Hematopoietic multipotent progenitor cell treated with erythropoietin and hydrocortisone succinate and interleukin-3 and kit ligand, for 17 days (in vitro differentiated cells): ENCODE data around the gene CRTC1.

Source experiments
- DNase-seq: peaks from one replicate; pipeline ENCODE4 v3.0.0-alpha.2; 2015; ENCODE audit warnings: low spot score

CRTC1 gene

DNA sequence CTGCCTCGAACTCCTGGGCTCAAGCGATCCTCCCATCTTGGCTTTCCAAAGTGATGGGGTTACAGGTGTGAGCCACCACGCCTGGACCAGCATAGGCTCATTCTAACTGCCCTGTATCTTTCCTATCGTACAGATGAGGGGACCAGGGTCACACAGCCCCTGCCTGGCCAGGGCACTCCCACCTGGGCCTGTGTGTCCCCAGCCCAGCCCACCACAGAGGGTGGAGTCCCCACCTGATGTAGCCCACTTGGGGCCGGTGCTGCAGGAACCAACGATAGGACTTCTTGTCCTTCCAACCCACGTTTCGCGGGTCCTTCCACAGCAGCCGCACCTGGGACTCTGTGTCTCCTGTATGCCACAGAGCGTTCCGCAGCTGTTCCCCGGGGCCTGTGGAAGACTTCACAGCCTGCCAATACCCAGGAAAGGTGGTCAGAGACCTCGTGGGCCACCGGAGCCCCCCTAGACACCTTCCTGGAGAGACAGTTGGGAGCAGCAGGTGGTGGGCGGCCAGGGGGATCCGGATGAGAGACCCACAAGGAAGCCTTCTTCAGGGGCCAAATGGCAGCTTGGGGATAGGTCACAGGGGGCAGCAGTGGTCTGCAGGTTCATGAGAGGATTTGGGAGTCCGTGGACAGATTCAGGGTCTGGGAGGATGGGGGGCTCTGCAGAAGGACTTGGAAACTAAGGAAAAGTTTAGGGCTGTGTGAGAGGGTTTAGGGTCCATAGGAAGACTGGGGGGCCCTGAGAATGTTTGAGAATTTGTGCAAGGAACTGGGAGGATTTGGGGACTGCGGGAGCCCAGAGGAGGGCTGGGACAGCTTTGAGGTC lies 100.7 kb downstream of the CRTC1 start:
- DNase-seq: no peak

DNA sequence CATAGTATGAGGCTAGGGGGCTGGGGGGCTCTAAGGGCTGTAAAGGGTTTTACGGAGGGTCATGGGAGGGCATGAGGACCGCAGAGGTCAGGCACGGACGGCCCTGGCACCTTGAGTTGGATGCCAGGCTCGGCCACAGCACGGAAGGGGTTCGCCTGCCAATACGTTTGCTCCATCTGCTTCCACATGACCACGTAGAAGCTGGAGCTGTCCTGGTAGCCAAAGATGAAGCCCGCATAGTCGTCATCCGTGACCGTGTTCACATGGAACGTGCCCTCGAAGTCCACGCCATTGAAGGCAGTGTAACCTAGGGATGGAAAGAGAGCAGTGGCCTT lies 101.3 kb downstream of the CRTC1 start:
- DNase-seq: no peak

DNA sequence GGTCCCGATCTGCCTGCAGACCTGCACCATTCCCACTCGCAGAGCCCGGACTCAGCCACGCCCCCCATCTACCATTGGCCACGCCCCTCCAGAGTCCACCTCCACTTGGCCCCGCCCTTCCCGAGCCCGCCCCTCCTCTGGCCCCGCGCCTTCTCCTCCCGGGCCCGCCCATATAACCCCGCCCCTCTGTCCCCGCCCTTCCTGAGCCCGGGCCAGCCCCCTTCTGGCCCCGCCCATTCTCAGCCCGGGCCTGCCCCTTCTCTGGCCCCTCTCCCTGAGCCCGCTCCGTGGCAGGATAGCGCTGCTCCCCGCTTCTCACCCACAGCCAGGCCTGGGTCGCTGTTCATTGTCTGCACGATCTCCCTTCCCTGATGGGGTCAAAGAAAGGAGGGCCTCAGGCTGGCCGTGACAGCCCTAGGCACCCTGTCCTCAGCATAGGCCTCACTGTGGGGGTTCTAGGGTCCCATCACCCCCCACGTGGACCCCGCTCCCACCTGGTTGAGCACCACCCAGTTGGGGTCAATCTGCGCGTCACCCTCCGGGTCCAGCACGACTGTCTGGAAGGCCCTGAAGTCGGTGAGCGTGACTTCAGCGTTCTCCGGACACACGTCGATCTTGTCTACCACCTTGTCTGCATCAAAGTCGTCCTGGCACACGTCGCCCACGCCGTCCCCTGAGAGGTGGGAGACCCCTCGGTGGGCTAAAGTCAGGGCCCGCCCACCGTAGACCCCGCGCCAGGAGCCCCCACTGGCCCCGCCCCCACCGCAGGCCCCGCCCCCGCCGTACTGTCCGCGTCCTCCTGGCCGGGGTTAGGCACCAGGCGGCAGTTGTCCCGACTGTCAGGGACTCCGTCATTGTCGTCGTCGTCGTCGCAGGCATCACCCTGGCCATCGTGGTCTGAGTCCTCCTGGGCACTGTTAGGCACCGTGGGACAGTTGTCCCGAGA lies 102.0 kb downstream of the CRTC1 start:
- DNase-seq: peak; percentile 76

DNA sequence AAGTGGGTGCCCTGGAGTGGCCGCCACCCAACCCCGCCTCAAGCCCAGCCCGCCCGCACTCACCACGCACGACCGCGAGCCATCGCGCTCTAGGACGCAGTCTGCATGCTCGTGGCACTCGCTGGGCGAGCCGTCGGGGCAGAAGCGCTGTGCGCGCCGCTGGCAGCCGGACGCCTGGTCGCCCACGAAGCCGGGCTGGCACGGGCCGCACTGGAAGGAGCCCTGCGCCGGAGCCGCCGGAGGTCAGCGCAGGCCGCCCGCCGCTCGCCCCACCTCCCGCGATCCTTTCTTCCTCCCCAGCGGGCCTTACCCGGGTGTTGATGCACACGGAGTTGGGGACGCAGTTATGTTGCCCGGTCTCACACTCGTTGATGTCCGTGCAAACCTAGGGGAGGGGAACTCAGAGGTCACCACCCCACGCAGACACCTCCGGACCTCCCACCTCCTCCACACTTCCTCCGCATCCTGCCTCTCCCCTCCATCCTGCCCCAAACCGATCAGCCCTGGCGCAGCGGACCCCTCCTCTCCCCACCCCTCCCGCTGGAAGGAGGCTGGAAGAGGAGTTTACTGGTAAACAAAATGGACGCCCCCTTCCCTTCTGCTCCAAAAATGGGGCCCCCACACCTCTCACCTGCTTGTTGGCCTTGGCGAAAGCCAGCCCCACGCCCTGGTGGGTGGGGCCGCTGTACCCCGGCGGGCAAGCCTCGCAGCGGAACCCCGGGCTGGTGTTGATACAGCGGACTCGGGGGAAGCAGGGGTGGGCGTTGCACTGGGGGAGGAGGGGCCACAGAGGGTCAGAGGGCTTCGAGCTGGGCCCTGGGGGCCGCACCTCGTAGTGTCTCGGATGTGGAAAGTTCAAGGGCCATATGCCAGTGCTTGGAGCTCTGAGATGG lies 105.3 kb downstream of the CRTC1 start:
- no peak for DNase-seq

DNA sequence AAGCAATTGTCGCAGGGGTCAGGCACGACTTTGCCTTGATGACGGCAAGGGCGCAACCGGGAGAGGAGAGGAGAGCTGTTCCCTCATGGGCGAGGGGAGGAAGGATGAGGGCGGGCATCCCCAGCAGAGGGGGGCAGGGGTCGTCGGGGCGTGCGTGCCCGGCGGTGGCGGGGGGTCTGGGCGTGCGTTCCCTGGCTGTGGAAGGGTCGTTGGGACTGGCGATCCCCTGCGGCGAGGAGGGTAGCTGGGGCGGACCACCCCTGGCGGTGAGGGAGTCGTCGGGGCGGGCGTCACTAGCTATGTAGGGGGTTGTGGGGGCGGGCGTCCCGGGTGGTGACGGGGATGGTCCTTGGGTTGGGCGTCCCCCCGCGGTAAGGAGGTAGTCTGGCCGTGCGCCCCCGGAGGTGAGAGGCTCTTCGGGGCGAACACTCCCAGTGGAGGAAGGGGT lies 106.0 kb downstream of the CRTC1 start:
- no peak for DNase-seq

DNA sequence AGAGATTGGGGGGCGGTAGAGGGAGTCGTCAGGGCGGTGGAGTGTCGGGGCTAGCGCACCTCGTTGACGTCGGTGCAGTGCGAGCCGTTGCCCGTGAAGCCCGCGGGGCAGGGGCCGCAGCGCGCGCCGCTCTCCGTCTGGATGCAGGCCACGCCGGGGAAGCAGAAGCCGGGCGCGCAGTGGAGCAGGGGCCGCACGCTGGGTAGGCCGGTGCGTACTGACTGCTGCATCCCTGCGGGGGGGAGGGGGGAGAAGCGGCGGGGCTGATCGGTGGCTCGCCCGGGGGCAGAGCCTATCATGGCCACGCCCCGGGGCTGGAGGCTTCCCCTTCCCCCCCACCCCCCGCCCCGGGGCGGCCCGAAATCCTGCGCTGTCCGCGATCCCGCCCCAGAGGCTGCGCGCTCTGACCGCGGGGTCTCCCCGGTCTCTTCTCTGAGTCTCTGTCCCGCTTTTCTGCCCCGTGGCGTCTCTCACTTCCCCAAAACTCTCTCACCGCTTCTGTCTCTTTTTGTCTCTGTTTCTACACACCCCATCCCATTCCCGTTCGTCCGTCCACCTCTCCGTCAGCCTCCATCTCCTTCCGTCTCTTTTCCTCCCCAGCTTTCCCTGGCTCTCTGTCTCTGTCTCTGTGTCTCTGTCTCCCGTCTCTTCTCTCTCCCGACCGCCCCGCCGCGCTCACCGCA lies 106.5 kb downstream of the CRTC1 start:
- DNase-seq: no peak

DNA sequence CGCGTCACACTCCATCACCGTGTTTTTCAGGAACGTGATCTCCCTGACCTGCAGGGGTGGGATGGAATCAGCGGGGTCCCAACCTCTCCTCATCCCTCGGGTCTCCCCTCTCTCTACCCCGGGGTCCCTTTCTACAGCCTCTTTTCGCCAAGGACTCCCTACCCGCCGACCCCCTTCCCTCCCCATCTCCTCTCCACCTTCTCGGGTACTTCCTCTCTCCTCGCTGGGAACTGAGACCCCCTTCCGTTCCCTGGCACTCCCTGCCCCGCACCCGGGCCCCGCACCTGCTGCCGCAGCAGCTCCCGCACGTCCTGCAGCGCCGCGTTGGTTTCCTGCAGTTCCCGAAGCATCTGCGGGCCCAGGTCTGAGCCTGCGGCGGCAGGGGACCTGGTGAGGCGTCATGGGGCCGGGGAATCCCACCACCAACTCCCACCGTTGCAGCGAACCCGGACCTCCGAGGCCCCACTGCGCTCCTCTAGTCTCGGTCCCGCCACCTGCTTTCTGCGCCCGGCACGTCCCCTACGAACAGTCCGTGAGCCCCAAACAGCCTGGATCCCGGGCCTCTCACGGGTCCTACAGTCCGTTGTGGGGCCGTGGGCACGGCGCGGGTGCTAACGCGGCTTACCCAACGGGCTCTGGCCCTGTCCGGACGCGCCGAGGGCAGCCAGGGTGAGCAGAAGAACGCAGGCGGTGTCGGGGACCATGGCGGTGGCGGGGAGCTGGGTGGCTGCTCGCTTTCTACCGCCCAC lies 107.3 kb downstream of the CRTC1 start, which contains the start of gene COMP:
Gene COMP (minus strand): TSS at position 740 of the 749 bp plus-strand sequence. CDS start 36 bp downstream, at position 704.
- DNase-seq: no peak

DNA sequence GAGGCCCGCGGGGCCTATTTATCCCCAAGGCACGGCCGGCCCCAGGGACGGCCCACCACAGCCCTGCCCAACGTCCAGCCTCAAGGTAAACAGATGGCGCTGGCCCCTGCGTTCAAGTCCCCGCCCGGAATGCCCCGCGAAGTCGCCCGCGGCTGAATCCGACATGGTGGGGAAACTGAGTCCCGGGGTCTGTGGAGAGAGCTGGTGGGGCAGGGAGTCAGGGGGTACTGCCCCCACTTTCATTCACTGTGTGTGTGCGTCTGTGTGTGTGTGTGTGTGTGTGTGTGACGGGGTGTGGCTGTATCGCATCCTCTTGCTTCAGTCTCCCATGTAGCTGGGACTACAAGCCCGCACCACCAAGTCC lies 107.8 kb downstream of the CRTC1 start:
- no peak for DNase-seq

DNA sequence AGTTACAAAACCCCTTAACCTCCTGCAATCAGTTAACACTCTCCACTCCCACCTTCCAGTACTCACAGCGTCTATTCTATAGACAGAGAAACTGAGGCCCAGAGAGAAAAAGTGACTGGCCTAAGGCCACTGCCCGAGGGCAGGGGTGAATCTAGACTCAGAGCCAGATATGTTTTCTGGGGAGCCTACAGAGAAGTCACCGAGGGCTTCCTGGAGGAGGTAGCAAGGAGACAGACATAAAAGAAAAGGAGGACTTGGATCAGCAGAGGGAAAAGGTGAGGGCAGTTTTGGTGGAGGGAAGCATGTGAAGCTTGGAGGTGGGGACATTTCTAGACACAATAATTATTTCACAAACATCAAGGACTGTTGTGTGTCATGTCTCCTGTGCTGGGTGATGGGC lies 109.2 kb downstream of the CRTC1 start:
- no peak for DNase-seq

DNA sequence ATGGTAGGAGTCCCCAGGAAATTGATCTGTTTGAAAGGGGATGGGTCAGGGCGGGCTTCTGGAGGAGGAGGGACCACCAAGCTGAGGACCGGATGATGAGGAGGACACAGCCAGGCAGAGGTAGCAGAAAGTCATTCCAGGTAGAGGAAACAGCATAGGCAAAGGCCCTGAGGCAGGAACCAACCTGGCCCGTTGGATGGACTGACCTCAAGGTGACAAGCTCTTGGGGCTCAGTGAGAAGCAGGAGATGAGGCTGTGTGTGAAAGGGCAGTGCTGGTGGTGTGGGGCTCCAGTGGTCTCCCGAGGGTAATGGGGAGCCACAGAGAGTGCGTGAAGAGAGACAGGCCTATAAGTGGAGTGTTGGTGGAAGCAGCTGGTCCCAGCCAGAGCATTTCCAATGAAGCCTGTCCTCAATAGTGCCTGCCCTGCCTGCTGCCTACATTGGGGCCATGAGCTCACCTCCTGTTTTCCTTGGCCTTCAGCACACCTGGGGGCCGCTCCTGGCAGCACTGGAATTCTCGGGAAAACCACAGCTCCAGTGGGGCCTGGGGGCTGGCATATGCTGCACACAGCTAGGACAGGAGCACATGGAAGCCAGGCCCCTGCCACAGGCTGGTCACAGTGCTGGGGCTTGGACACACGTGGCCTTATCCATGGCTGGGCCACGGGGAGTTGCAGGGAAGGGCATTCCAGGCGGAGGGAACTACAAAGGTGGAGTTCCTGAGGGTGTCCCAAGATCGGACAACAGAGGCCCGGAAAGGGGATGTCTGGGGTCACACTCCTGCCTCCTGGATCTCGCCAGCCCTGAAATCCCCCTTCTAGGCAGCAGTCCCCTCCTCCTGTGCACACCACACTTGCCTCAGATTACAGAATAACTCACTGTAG lies 109.9 kb downstream of the CRTC1 start:
- no peak for DNase-seq

DNA sequence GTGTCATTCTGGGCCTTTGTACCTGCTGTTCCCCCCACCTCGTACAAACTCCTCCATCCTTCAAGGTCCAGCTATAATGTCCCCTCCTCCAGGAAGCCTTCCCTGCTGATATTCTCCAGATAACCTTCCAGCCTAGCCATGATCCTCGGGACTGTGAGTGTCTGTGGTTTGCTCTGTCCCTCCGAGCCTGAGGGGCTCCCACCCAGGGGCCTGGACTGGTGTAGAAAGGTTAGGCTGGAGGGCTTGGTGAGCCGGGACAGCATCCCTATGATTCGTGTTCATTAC lies 110.5 kb downstream of the CRTC1 start:
- no peak for DNase-seq

DNA sequence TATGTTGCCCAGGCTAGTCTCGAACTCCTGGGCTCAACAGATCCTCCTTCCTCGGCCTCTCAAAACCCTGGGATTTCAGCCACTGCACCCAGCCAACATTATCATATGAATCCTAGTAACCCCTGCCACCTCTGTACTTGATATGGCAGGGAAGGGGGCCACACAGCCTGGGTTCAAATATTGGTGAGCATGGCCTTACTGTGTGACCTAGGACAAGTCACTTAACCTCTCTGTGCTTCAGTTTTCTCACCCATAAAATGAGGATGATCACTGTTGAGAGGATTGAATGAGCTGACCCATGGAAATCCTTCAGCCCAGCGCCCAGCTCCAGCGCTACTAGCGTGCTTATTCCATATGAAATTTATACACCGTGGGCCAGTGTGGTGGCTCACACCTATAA lies 111.2 kb downstream of the CRTC1 start:
- no peak for DNase-seq

DNA sequence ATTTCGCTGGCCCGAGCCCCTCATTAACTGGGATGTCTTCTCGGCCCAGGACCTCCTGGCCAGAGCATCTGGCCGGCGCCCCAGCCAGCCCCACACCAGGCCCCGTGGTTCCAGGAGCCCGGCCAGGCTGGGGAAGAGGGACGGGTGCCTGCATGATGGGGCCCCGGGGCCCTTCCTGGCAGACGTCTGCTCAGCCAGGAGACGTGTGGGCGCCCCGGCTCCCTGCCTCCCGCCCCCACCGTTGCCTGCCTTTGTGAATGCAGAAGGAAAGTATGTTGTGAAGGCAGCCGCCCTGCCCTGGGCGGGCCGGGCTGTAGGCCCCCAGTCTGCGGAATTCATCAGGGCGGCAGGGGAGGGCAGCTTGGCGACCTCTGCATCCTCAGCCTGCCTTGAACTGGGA lies 112.1 kb downstream of the CRTC1 start:
- DNase-seq: no peak

DNA sequence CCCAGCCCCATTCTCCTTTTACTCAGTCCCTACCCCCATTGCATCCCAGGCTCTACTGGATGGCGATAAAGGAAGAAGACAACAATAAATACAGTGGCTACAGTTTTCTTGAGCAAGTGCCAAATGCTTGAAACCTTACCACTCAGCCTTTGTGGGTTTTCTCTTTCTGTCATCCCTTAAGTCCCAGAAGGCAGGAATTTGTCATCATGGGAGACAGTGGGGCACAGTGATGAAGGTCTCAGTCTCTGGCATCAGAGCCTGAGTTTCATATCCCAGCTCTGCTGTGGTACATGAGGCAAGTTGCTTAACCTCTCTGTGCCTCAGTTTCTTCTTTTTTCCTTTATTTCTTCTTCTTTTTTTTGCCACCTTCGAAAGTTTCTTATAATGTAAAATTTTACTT lies 112.8 kb downstream of the CRTC1 start:
- no peak for DNase-seq

DNA sequence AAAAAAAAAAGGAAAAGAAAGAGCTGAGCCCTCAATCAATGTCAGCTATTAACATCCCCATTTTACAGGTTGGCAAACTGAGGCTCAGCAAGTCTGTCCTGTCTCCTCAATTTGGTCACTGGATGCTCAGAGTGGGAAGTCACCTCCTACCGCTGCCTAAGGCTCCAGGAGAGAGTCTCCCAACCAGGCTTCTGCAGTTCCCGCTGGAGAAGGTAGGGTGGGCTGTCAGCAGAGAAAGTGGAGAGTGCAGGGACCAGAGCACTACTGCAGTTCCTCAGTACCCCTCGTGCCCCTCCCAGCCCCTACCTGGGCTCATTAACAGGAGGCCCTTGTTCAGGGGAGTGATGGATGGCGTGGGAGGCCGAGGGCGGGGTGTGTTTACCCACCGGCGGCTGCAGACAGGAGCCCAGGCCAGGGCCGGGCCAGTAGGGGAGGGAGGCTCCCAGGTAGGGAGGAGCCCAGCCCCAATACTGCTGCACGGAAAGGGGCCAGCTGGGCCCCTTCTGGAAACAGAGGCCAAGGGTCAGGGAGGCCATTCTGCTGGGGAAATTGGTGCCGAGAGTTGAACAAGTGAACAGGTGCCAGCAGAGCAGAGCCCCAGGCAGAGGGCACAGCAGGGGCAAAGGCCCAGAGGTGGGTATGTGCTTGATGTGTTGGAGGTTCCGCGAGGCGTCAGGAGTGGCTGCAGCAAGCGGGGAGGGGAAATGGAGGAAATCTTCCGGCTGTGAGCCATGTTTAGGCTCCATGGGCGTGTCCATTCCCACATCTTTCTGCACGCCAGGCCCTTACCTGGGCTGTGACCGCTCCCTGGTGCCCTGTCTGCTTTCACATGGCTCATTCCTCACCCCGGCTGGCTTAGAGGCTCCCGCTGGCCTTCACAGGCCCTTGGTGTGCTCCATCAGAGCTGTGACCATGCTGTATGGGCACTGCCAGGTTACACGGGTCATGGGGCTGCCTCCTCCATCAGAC lies 115.2 kb downstream of the CRTC1 start:
- no peak for DNase-seq

DNA sequence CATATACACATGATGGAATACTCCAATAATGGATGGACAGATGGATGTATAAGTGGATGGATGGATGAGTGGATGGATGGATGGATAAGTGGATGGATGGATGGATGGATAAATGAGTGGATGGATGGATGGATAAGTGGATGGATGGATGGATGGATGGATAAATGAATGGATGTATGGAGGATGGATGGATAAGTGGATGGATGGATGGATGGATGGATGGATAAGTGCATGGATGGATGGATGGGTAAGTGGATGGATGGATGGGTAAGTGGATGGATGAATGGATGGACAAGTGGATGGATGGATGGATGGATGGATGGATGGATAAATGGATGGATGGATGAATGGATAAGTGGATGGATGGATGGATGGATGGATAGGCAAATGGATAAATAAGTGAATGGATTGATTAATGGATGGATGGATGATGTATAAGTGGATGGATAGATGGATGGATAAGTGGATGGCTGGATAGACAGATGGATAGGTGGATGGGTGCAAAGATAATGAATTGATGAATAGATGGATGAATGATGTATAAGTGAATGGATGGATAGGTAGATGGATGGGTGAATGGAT lies 116.0 kb downstream of the CRTC1 start:
- DNase-seq: no peak

DNA sequence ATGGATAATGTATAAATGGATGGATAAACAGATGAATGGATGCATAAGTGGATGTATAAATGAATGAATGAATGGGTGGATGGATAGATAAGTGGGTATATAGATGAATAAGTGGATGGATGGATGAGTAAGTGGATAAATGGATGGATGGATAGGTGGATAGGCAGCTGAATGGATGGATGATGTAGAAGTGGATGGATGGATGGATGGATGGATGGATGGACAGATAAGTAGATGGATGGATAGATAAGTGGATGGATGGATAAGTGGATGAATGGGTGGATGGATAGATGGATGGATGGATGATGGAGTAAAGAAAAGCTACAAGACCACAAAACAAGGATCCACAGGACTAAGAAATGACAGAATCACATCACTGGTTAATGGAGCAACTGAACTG lies 116.6 kb downstream of the CRTC1 start:
- DNase-seq: no peak

DNA sequence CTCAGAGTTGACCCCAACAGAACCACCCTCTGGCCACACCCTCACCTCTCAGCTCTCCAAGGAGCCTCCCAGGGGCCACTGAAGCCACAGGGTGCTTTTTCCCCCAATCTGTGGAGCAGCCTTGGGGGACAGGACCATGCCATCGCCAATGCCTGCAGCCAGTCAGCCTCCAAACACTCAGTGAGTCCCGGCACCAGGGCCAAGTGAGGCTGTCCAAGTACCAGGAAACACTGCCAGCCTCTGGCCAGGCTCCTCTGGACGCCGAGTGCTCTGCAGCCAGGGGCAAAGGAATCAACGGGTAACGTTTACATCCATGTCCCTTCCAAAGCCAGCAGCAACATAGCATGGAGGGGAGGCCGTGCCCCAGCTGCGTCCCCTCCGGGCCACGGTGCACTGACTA lies 117.2 kb downstream of the CRTC1 start:
- no peak for DNase-seq
